ENCODE data around the gene CLEC4G.

CLEC4G gene

DNA sequence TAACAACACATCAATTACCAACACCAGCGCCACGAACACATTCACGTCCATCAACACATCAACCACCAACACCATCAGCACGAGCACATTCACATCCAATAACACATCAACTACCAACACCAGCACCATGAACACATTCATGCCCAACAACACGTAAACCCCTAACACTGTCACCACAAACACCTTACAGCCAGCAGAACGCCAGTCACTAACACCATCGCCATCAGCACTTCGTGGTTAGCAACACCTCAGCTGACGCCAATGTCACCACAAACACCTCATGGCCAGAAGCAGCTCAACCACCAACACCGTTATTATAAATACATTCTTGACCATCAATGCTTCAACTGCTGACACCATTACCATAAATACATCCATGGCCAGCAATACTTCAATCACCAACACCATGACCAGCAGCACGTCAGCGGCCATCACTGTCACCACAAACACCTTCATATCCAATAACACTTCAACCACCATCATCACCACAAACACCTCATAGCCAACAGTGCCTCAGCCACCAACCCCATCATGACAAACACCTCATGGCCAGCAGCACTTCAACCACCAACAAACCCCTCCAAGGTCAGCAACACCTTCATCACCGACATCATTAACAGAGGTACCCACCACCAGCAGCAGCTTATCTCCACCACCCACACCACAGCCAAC, 39.4 kb downstream of the CLEC4G start:
- H3K27me3 ChIP-seq (ENCODE audit: insufficient read depth, poor library complexity, severe bottlenecking), result no peaks in the 10 kb centered on the region
- H3K4me3 ChIP-seq (replicated peaks; ENCODE audit: insufficient read depth, low read length), result no peak overlapping the region
- H3K27ac ChIP-seq (replicated peaks), result no peak overlapping the region
- TF ChIP-seq, protein P1, sequence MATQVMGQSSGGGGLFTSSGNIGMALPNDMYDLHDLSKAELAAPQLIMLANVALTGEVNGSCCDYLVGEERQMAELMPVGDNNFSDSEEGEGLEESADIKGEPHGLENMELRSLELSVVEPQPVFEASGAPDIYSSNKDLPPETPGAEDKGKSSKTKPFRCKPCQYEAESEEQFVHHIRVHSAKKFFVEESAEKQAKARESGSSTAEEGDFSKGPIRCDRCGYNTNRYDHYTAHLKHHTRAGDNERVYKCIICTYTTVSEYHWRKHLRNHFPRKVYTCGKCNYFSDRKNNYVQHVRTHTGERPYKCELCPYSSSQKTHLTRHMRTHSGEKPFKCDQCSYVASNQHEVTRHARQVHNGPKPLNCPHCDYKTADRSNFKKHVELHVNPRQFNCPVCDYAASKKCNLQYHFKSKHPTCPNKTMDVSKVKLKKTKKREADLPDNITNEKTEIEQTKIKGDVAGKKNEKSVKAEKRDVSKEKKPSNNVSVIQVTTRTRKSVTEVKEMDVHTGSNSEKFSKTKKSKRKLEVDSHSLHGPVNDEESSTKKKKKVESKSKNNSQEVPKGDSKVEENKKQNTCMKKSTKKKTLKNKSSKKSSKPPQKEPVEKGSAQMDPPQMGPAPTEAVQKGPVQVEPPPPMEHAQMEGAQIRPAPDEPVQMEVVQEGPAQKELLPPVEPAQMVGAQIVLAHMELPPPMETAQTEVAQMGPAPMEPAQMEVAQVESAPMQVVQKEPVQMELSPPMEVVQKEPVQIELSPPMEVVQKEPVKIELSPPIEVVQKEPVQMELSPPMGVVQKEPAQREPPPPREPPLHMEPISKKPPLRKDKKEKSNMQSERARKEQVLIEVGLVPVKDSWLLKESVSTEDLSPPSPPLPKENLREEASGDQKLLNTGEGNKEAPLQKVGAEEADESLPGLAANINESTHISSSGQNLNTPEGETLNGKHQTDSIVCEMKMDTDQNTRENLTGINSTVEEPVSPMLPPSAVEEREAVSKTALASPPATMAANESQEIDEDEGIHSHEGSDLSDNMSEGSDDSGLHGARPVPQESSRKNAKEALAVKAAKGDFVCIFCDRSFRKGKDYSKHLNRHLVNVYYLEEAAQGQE (IDR thresholded peaks at IDR 0.05; ENCODE audit: insufficient replicate concordance, low read depth), result no peak
- no peak for TF ChIP-seq POLR2AphosphoS5 (IDR thresholded peaks at IDR 0.05; ENCODE audit: low read depth)
- no peak for TF ChIP-seq SPI1 (IDR thresholded peaks at IDR 0.05; ENCODE audit: borderline replicate concordance, low read depth)
- TF ChIP-seq GABPA (IDR thresholded peaks at IDR 0.05; ENCODE audit: low read depth), result no peak
- TF ChIP-seq, protein P2, sequence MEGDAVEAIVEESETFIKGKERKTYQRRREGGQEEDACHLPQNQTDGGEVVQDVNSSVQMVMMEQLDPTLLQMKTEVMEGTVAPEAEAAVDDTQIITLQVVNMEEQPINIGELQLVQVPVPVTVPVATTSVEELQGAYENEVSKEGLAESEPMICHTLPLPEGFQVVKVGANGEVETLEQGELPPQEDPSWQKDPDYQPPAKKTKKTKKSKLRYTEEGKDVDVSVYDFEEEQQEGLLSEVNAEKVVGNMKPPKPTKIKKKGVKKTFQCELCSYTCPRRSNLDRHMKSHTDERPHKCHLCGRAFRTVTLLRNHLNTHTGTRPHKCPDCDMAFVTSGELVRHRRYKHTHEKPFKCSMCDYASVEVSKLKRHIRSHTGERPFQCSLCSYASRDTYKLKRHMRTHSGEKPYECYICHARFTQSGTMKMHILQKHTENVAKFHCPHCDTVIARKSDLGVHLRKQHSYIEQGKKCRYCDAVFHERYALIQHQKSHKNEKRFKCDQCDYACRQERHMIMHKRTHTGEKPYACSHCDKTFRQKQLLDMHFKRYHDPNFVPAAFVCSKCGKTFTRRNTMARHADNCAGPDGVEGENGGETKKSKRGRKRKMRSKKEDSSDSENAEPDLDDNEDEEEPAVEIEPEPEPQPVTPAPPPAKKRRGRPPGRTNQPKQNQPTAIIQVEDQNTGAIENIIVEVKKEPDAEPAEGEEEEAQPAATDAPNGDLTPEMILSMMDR (IDR thresholded peaks at IDR 0.05; ENCODE audit: insufficient read depth, low read length), result no peak
- no peak for DNase-seq (ENCODE audit: low read depth in 1 of 2, low spot score in 1 of 2)

DNA sequence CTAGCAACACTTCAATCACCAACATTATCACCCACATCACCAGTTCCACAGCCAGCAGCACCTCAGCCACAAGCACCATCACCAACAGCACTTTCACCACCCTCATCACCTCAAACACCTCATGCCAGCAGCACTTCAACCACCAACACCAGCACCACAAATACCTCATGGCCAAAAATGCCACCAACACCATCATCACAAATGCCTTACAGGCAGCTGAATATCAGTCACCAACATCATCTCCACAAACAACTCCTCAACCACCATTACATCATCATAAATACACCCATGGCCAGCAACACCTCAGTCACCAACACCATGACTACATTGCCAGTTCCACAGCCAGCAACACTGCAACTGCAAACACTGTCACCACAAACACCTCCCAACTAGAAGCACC, 40.4 kb downstream of the CLEC4G start:
- no peaks in the 10 kb centered on the region for H3K27me3 ChIP-seq (ENCODE audit: insufficient read depth, poor library complexity, severe bottlenecking)
- H3K4me3 ChIP-seq (replicated peaks; ENCODE audit: insufficient read depth, low read length), result no peak overlapping the region
- no peak for DNase-seq (ENCODE audit: low read depth in 1 of 2, low spot score in 1 of 2)
- no peak overlapping the region for H3K27ac ChIP-seq (replicated peaks)
- TF ChIP-seq GABPA (IDR thresholded peaks at IDR 0.05; ENCODE audit: low read depth), result no peak
- TF ChIP-seq, protein P2 (IDR thresholded peaks at IDR 0.05; ENCODE audit: insufficient read depth, low read length), result no peak
- TF ChIP-seq POLR2AphosphoS5 (IDR thresholded peaks at IDR 0.05; ENCODE audit: low read depth), result no peak

DNA sequence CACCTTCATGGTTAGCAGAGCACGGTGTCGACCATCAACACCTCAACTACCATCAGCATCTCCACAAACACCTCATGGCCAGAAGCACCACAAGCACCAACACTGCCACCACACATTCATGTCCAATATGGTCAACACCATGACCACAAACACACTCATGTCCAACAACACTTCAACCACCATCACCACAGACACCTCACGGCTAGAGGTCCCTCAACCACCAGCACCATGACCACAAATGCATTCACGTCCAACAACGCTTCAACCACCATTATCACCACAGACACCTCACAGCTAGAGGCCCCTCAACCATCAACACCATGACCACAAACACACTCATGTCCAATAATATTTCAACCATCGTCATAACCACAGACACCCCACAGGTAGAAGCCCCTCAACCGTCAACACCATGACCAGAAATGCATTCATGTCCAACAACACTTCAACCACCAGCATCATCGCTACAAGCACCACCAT, 41.1 kb downstream of the CLEC4G start:
- H3K27me3 ChIP-seq (ENCODE audit: insufficient read depth, poor library complexity, severe bottlenecking), result no peaks in the 10 kb centered on the region

More for the DNA sequence above, 41.1 kb downstream of the CLEC4G start:
- H3K27ac ChIP-seq (replicated peaks), result no peak overlapping the region
- TF ChIP-seq, protein P2 (IDR thresholded peaks at IDR 0.05; ENCODE audit: insufficient read depth, low read length), result no peak
- TF ChIP-seq, protein P1 (IDR thresholded peaks at IDR 0.05; ENCODE audit: insufficient replicate concordance, low read depth), result no peak
- no peak for TF ChIP-seq SPI1 (IDR thresholded peaks at IDR 0.05; ENCODE audit: borderline replicate concordance, low read depth)
- no peak for TF ChIP-seq POLR2AphosphoS5 (IDR thresholded peaks at IDR 0.05; ENCODE audit: low read depth)
- TF ChIP-seq GABPA (IDR thresholded peaks at IDR 0.05; ENCODE audit: low read depth), result no peak
- no peak for DNase-seq (ENCODE audit: low read depth in 1 of 2, low spot score in 1 of 2)
- H3K4me3 ChIP-seq (replicated peaks; ENCODE audit: insufficient read depth, low read length), result no peak overlapping the region

Measured in HL-60 (cell line).